SKM-1 (cell line): ENCODE results near the gene ANKS1B.

Source experiments
- DNase-seq: peaks from one replicate; lab custom pipeline; 2025; ENCODE audit not compliant: unreplicated experiment; lab: John Stamatoyannopoulos, UW

ANKS1B gene

DNA sequence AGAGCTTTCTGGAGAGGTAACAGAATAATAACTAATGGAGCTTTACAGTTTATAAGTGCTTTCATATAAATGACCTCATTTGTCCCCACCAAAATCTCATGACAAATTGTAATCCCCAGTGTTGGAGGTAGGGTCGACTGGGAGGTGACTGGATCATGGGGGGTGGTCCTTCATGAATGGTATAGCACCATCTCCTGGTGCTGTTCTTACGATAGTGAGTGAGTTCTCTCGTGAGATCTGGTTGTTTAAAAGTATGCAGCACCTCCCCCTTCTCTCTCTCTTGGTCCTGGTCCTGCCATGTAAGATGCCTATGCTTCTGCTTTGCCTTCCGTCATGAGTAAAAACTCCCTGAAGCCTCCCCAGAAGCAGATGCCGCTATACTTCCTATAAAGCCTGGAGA lies 760.5 kb downstream of the ANKS1B start:
- DNase-seq, result no peak

DNA sequence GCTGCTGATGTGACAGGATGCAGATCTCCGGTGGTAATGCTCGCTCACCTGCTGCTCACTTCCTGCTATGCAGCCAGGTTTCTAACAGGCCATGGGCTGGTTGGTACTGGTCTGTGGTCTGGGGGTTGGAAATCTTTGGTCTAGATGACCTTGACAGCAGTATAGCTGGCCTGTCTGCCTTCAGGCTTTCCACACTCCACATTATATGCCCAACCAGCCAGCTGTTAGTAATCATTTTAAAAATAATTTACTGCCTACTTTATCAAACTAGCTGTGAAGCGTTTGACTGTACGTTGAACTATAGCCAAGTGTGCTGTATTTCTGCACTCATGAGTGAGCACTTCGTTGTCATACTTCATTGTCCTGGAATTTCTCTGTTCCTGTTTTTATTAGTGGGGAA lies 761.2 kb downstream of the ANKS1B start:
- DNase-seq, result no peak

DNA sequence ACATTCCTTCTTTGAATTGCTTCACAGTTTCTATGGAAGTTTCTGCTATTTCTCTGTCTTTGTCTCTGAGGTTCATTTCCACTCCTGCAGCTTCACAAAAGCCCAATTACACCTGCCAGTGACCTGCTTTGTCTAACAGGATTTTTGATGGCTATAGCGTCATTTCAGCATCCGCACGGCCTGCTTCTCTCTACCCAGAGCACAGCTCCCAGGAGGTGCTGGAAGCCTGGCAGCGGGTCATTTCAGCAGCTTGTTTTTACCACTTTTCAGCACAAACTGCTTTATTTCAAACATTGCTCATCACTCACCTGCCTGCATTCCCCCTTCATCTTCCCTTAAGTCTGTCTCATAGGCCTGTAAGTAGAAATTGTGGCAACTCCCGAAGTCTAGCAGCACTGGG lies 771.7 kb downstream of the ANKS1B start:
- DNase-seq, result no peak

GRCh38 chr12:99212275-99212674 lies 772.5 kb downstream of the ANKS1B start:
- no peak for DNase-seq

GRCh38 chr12:99205111-99205510 lies 779.6 kb downstream of the ANKS1B start:
- no peak for DNase-seq

DNA sequence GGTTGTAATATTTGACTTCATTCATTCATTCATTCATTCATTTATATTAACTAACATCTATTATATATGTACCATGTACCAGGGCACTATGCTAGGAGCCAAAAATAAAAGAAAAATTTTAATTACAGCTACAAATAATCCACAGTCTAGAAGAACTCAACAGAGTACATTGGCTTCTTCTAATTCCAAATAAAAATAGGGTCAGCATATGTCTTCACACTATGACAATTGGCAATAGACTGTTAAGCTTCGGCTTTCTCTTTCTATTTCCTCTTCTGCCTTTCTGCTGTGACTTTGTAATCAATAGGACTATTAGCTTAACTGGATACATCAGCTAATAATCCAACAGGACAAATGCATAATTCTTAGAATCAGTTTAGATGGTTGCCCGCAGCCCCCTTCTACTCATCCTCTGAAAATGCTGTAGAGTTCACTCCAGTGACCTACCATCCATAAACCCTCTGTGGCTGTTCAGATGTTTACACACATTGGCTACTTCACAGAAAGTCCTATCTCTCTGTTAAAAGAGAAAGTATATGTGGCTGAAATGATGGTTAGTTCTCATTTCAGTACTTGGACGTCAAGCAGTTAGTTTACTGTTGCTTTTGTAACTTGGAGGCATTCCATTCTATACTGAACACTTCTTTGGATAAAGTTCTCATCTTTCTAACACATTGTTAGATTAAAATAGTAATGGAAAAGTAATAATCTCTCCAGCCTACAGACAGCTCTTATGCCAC lies 782.7 kb downstream of the ANKS1B start:
- DNase-seq, result no peak

GRCh38 chr12:99200711-99201384 lies 783.9 kb downstream of the ANKS1B start:
- no peak for DNase-seq

DNA sequence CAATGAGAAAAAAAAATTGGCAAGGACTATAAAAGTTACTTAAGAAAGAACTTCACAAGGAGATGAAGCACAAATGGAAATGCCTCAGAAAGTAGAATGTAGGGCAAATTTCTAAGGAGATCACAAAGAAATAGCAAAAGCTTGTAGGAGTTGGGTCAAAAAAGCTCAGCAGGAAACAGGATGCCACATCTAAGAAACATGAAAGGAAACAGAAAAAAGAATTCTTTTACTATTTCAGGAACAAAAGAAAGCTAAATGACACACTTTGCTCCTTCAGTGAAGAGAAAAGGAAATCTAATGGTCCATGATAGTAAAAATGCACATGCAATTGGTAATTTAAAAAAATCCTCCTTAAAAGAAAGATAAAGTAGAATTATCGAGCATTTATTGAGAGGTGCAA lies 789.3 kb downstream of the ANKS1B start:
- no peak for DNase-seq

DNA sequence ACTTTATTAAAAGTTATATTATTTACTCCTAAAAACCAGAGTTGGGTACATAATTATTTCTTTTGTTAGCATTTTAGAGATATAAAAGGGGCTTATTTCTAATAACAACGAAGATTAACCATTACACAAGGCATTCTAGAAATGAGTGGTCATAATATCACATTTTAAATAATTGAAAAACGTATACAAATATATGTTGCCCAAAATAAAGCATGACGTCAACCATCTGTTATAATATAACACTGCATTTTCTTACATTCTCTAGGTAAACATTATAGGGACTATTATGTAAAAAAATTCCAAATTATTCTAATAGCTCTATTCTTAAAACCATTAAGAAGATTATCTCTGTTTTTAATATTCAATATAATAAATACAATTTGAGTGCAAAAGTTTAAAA lies 792.2 kb downstream of the ANKS1B start:
- no peak for DNase-seq

DNA sequence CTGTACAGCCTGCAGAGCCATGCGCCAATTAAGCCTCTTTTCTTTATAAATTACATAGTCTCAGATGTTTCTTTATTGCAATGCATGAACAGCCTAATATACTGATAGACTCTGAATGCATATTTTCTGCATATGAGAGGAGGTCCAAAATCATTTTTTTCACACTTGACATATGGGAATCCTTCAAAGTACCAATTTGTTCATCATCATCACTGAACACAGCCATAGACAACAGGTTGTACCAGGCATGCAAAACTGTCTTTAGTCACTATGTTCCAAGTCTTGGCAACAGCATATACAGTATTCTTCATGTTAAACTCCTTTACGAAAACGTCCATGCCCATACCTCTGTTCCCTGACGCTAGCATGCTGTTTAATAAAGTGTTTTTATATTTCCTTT lies 807.9 kb downstream of the ANKS1B start:
- DNase-seq, result no peak

DNA sequence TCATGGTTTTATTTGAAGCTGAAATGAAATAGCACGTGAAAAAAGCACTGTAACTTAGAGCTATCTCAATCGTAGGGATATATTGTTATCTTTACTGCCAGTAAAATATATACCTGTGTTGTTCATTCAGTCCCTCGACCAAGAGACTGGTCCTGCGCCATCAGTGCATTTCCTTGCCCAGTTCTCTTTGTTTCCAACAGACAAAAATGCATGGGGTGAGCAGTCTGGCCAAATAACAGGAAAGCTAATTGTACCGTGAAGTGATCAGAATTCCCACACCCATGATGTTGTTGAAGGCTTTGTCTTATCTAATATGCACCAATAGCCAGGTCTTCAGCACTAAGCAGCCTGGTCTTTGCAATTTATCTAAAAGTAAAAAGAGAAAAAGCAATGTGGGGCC lies 814.3 kb downstream of the ANKS1B start:
- DNase-seq, result no peak

GRCh38 chr12:99170037-99170436 lies 814.7 kb downstream of the ANKS1B start:
- DNase-seq, result no peak

- no peak for DNase-seq
These were observed 826.8 kb downstream of the ANKS1B start for GRCh38 chr12:99157946-99158345.

- no peak for DNase-seq
These were observed 829.8 kb downstream of the ANKS1B start for GRCh38 chr12:99154983-99155336.

DNA sequence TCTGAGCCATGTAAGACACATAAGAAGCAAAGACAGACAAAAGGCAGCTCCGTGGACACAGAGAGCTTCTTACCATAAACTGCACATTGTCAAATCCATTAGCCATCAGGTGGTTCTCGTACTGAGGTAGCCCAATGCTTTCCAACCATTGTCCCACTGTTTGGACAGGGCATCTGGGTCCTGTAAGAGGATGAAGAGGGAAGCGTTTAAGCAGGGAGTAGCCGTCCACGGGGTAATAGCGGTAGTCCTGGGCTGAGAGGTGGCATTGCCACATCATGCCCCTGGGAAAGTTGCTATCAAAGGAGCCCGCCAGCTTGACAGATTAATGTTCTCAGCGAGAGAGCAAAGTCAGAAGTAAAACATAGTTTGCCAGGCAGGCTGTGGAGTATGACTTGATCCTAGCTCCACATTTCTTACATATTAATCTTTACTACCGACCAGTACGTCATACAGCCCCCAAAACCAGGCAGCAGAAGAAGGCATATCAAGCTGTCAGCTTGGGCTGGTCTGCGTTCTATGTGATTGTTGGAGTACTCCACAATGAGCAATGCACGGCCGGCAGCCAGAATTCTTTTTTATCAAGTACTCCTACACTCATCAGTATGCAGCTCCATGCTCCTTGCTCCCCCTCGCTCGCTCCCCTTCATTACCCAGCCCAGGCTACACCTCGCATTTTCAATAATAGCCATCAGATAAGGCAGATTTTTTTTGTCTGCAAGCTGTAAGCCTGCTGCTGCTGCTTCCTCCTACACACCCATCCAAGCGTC lies 830.3 kb downstream of the ANKS1B start:
- DNase-seq, result no peak

- no peak for DNase-seq
These were observed 831.4 kb downstream of the ANKS1B start for GRCh38 chr12:99153293-99153692.

- DNase-seq, result no peak
These were observed 832.4 kb downstream of the ANKS1B start for GRCh38 chr12:99152337-99152736.

- DNase-seq, result no peak
These were observed 833.0 kb downstream of the ANKS1B start for GRCh38 chr12:99151744-99152143.

DNA sequence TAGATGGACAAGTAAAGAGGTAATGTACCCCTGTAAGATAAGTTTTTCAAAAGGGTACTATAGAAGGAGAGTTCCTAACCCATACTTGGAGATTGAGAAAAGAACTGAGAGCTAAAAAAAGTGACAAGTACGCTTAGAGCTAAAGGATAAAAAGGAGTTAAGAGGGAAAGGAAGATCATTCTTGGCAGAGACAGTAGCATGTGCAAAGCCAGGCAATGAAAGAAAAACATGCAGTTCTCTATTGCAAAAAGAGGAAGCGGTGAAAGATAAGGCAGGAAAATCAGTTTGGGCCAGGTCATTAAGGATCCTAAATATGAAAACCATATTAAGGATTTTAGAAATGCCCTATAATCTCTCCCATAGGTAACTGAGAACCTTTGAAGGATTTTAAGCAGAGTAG lies 837.6 kb downstream of the ANKS1B start:
- peak; percentile 10 for DNase-seq

DNA sequence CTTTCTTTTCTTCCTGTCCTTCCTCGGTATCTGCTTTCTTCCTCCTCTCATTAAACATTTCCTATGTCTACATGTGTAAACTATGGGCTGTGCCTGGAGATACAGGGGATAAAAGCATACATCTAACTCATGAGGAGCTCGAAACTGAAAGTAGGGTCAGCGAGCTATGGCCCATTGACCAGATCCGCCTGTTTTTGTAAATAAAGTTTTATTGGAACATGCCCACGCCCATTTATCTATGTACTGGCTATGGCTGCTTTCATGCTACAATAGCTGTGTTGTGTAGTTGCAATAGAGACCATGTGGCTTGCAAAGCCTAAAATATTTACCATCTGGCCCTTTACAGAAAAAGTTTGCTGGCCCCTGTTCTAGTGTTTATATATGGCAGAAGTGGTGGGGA lies 838.0 kb downstream of the ANKS1B start:
- DNase-seq, result no peak

DNA sequence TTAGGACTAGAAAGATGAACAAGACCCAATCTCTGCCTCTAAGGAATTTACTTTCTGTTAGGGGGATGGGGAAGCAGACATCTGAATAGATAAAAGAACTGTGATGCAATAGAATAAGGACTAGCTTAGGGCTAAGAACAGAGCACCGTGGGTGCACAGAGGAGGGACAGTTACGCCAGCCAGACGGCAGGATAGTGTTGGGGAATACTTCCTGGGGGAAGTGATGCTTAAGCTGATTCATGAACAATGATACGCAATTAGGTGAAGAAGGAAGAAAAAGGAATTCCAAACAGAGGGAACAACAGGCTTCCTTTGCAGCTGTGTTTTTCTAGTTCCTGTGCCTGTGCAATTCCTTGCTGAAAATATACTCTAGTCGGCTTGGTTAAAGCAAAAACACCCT lies 838.6 kb downstream of the ANKS1B start:
- peak; percentile 7 for DNase-seq

DNA sequence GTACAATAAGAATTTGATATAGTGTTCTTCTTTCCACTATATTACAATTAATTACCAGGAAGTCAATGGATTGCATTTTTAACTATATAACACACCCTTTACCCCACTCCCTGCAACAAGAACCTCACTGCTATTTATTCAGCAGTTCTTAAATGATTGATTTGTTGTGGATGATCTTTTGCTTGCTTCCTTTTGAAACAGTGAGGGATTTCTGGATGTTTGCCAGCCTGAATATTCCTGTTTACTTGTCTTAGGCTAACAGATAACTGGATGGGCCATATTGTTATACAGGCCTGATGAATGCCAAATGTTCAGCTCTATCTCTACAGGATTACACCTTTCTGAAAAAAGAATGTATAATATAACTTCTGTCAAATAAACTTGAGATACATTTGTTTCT lies 842.1 kb downstream of the ANKS1B start:
- DNase-seq, result no peak
